GM23338 (cell line): ENCODE results near the gene IL22RA1. TPM values are rescaled to one million over a fixed set of nuclear protein-coding genes. Genes with fewer than 3 reads are reported as not detected.
A peak's percentile ranks its signal among the peaks of the same experiment; 100 is the strongest.

Experiments
- ATAC-seq: fragments of 200-7000 bp; cut with Tn5 transposase; 3 replicates; pipeline ENCODE4 v1.9.1; 2020
- DNase-seq: peaks from one replicate; pipeline ENCODE4 v3.0.0-alpha.2; 2015; ENCODE audit warnings: low spot score
- H2AFZ ChIP-seq: fragments of 200-600 bp; sonication (generic); 2 replicates; pipeline ENCODE4 v1.8.0; 2016; ENCODE audit warnings: antibody characterized with exemption, mild to moderate bottlenecking, moderate library complexity
- H3F3A ChIP-seq: fragments of 200-600 bp; sonication (generic); replicated peaks from 2 replicates; pipeline ENCODE4 v1.8.0; 2017; ENCODE audit warnings: antibody characterized with exemption, mixed run types, low read depth
- H3K27ac ChIP-seq: fragments of 200-600 bp; sonication (generic); 2 replicates; pipeline ENCODE4 v1.6.1; 2016; ENCODE audit warnings: low read depth
- H3K27me3 ChIP-seq: fragments of 200-600 bp; sonication (generic); 2 replicates; pipeline ENCODE4 v1.8.0; 2016; ENCODE audit warnings: mild to moderate bottlenecking, mixed run types, moderate library complexity; ENCODE audit not compliant: insufficient read depth
- H3K36me3 ChIP-seq: fragments of 200-600 bp; sonication (generic); 2 replicates; pipeline ENCODE4 v1.8.0; 2016; ENCODE audit warnings: mild to moderate bottlenecking; ENCODE audit not compliant: insufficient read depth
- H3K4me1 ChIP-seq: fragments of 200-600 bp; sonication (generic); 2 replicates; pipeline ENCODE4 v1.8.0; 2016; ENCODE audit warnings: mild to moderate bottlenecking, moderate library complexity; ENCODE audit not compliant: insufficient read depth
- H3K4me2 ChIP-seq: fragments of 200-600 bp; sonication (generic); 2 replicates; pipeline ENCODE4 v1.7.1; 2017; ENCODE audit warnings: mixed run types
- H3K4me3 ChIP-seq: fragments of 200-600 bp; sonication (generic); 2 replicates; pipeline ENCODE4 v1.6.1; 2016; ENCODE audit warnings: mixed run types
- H3K79me2 ChIP-seq: fragments of 200-600 bp; sonication (generic); replicated peaks from 2 replicates; pipeline ENCODE4 v1.8.0; 2017; ENCODE audit warnings: mild to moderate bottlenecking; ENCODE audit not compliant: insufficient read depth
- H3K9me2 ChIP-seq: fragments of 200-600 bp; sonication (generic); 2 replicates; pipeline ENCODE4 v1.8.0; 2017; ENCODE audit not compliant: insufficient read depth
- H4K20me1 ChIP-seq: fragments of 200-600 bp; sonication (generic); replicated peaks from 2 replicates; pipeline ENCODE4 v1.8.0; 2017; ENCODE audit warnings: mild to moderate bottlenecking; ENCODE audit not compliant: insufficient read depth
- H3K27ac Mint-ChIP-seq: 2 replicates; pipeline ENCODE4 v1.8.0; 2020; ENCODE audit warnings: inconsistent platforms, mild to moderate bottlenecking, moderate library complexity, mixed read lengths
- H3K27me3 Mint-ChIP-seq: 3 replicates; pipeline ENCODE4 v1.8.0; 2022; ENCODE audit warnings: low read depth, mild to moderate bottlenecking, moderate library complexity, mixed read lengths, inconsistent platforms; ENCODE audit not compliant: insufficient read depth, poor library complexity
- H3K36me3 Mint-ChIP-seq: 3 replicates; pipeline ENCODE4 v1.8.0; 2021; ENCODE audit warnings: low read depth, mild to moderate bottlenecking, inconsistent platforms, moderate library complexity, mixed read lengths
- H3K4me1 Mint-ChIP-seq: 3 replicates; pipeline ENCODE4 v1.8.0; 2020; ENCODE audit warnings: mild to moderate bottlenecking, inconsistent platforms, mixed read lengths
- H3K4me3 Mint-ChIP-seq: 3 replicates; pipeline ENCODE4 v1.8.0; 2021; ENCODE audit warnings: moderate library complexity, mild to moderate bottlenecking, inconsistent platforms, mixed read lengths
- H3K9me3 Mint-ChIP-seq: 3 replicates; pipeline ENCODE4 v1.8.0; 2020; ENCODE audit warnings: moderate library complexity, mild to moderate bottlenecking, inconsistent platforms, mixed read lengths
- CREB1 ChIP-seq: fragments of 250-450 bp; sonication (Bioruptor Pico); IDR thresholded peaks from 2 replicates; pipeline ENCODE4 v1.5.0; 2020; ENCODE audit warnings: low read depth, mild to moderate bottlenecking, moderate library complexity
- EZH2 ChIP-seq: fragments of 200-600 bp; sonication (generic); IDR thresholded peaks from one replicate; pipeline ENCODE4 v1.8.0; 2017; ENCODE audit warnings: antibody characterized with exemption, mild to moderate bottlenecking, low read depth; ENCODE audit not compliant: unreplicated experiment
- JUNB ChIP-seq: IDR thresholded peaks from one replicate; pipeline ENCODE4 v1.6.1; 2016; ENCODE audit warnings: antibody characterized with exemption; ENCODE audit not compliant: unreplicated experiment
- NANOG ChIP-seq: IDR thresholded peaks from 2 replicates; pipeline ENCODE4 v1.6.1; 2016; ENCODE audit warnings: antibody characterized with exemption, borderline replicate concordance
- POLR2AphosphoS5 ChIP-seq: IDR thresholded peaks from 2 replicates; pipeline ENCODE4 v1.6.1; 2016; ENCODE audit warnings: antibody characterized with exemption, low read depth
- REST ChIP-seq: IDR thresholded peaks from one replicate; pipeline ENCODE4 v1.6.1; 2018; ENCODE audit warnings: antibody characterized with exemption; ENCODE audit not compliant: unreplicated experiment
- STAT1 ChIP-seq: IDR thresholded peaks from one replicate; pipeline ENCODE4 v1.6.1; 2016; ENCODE audit warnings: antibody characterized with exemption; ENCODE audit not compliant: unreplicated experiment
- ZNF331 ChIP-seq: fragments of 250-450 bp; sonication (Bioruptor Pico); IDR thresholded peaks from 2 replicates; pipeline ENCODE4 v1.5.0; 2020; ENCODE audit warnings: low read depth, mild to moderate bottlenecking, moderate library complexity
- polyA plus RNA-seq: library from polyadenylated mRNA; unstranded; fragments of >200 nt; fragmentation: Nextera tagmentation; extraction: Ambion mirVana; gene quantifications from 2 replicates; pipeline ENCODE4 v1.2.1, GENCODE V29; 2016
- total RNA-seq: library from RNA; depleted of rRNA; stranded (reverse); fragments of >200 nt; shearing (Covaris generic); gene quantifications from 2 replicates; pipeline ENCODE4 v1.2.3, GENCODE V29; 2014
- TF ChIP-seq, protein P1 (sequence below), 2 experiments: fragments of 200-600 bp in 1 of 2; sonication (generic) in 1 of 2; conservative IDR thresholded peaks; 2 replicates each; pipeline versions ENCODE4 v1.5.1 to v1.6.1; 2016 to 2017; ENCODE audit warnings: antibody characterized with exemption in 2 of 2, low read depth in 2 of 2, mild to moderate bottlenecking in 2 of 2, moderate library complexity in 1 of 2

Gene IL22RA1
- total and polyA plus RNA-seq, 2 experiments from 2014 or later: 0.11 to 0.28 TPM

- H3K9me3 Mint-ChIP-seq: no peaks in the 10 kb centered on the region
- peaks cover 8% of the 10 kb centered on the region for H3K27me3 Mint-ChIP-seq
- Histone ChIP-seq H3F3A (no peaks in the 10 kb centered on the region), H3K9me2 (no peaks in the 10 kb centered on the region), H3K27me3 (no peaks in the 10 kb centered on the region), H3K4me1 (peaks cover 10% of the 10 kb centered on the region; the same call in 1 of the 2 replicates), H3K27ac (no peak overlapping the region), H3K36me3 (no peaks in the 10 kb centered on the region), H3K4me2 (no peak overlapping the region), H4K20me1 (no peaks in the 10 kb centered on the region), H3K4me3 (no peak overlapping the region), H2AFZ (no peak overlapping the region), H3K79me2 (no peaks in the 10 kb centered on the region)
- TF ChIP-seq STAT1 (no peak), JUNB (no peak)
- H3K36me3 Mint-ChIP-seq: no peaks in the 10 kb centered on the region
- no peak overlapping the region for H3K4me3 Mint-ChIP-seq
- ATAC-seq (no peak), DNase-seq (no peak)
- peaks cover 15% of the 10 kb centered on the region for H3K4me1 Mint-ChIP-seq
- no peak overlapping the region for H3K27ac Mint-ChIP-seq
Measured at GRCh38 chr1:24080131-24080530, 62.8 kb downstream of the IL22RA1 start.

GRCh38 chr1:24077278-24077978 lies 65.5 kb downstream of the IL22RA1 start:
- peak overlapping the region; percentile 56; the same call in 1 of the 2 replicates for H2AFZ ChIP-seq
- H4K20me1 ChIP-seq: no peaks in the 10 kb centered on the region
- H3K27me3 ChIP-seq: no peaks in the 10 kb centered on the region
- no peaks in the 10 kb centered on the region for H3F3A ChIP-seq
- H3K79me2 ChIP-seq: no peaks in the 10 kb centered on the region
- peaks cover 10% of the 10 kb centered on the region; the same call in 1 of the 2 replicates for H3K4me1 ChIP-seq
- H3K27ac ChIP-seq: no peak overlapping the region
- no peak for TF ChIP-seq EZH2
- no peak for TF ChIP-seq STAT1
- no peak for TF ChIP-seq ZNF331 (CRISPR knock-in tag)
- TF ChIP-seq CREB1 (CRISPR knock-in tag): no peak
- Mint-ChIP-seq H3K9me3 (no peaks in the 10 kb centered on the region), H3K4me3 (no peak overlapping the region), H3K4me1 (peaks cover 15% of the 10 kb centered on the region), H3K27ac (no peak overlapping the region), H3K36me3 (no peaks in the 10 kb centered on the region), H3K27me3 (peaks cover 5% of the 10 kb centered on the region)
- no peak for DNase-seq
- no peak for ATAC-seq
- H3K9me2 ChIP-seq: no peaks in the 10 kb centered on the region
- H3K4me2 ChIP-seq: no peak overlapping the region
- H3K4me3 ChIP-seq: no peak overlapping the region
- H3K36me3 ChIP-seq: no peaks in the 10 kb centered on the region

- Histone ChIP-seq H3K27me3 (no peaks in the 10 kb centered on the region), H3K79me2 (no peaks in the 10 kb centered on the region), H4K20me1 (no peaks in the 10 kb centered on the region), H3K36me3 (no peaks in the 10 kb centered on the region), H3K4me3 (no peak overlapping the region), H3F3A (no peaks in the 10 kb centered on the region), H3K27ac (no peak overlapping the region), H2AFZ (no peak overlapping the region; the same call in 1 of the 2 replicates), H3K9me2 (no peaks in the 10 kb centered on the region), H3K4me1 (peaks cover 14% of the 10 kb centered on the region), H3K4me2 (no peak overlapping the region)
- H3K27me3 Mint-ChIP-seq: peaks cover 5% of the 10 kb centered on the region
- H3K36me3 Mint-ChIP-seq: no peaks in the 10 kb centered on the region
- no peaks in the 10 kb centered on the region for H3K9me3 Mint-ChIP-seq
- ATAC-seq: no peak
- peaks cover 22% of the 10 kb centered on the region for H3K4me1 Mint-ChIP-seq
- H3K27ac Mint-ChIP-seq: no peak overlapping the region
- no peak overlapping the region for H3K4me3 Mint-ChIP-seq
- DNase-seq: no peak
- TF ChIP-seq EZH2: no peak
- TF ChIP-seq, protein P1, sequence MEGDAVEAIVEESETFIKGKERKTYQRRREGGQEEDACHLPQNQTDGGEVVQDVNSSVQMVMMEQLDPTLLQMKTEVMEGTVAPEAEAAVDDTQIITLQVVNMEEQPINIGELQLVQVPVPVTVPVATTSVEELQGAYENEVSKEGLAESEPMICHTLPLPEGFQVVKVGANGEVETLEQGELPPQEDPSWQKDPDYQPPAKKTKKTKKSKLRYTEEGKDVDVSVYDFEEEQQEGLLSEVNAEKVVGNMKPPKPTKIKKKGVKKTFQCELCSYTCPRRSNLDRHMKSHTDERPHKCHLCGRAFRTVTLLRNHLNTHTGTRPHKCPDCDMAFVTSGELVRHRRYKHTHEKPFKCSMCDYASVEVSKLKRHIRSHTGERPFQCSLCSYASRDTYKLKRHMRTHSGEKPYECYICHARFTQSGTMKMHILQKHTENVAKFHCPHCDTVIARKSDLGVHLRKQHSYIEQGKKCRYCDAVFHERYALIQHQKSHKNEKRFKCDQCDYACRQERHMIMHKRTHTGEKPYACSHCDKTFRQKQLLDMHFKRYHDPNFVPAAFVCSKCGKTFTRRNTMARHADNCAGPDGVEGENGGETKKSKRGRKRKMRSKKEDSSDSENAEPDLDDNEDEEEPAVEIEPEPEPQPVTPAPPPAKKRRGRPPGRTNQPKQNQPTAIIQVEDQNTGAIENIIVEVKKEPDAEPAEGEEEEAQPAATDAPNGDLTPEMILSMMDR (conservative IDR thresholded peaks at IDR 0.05; ENCODE audit: low read depth in 2 of 2): no peak
- TF ChIP-seq REST: no peak
- TF ChIP-seq NANOG: no peak
- TF ChIP-seq ZNF331 (CRISPR knock-in tag): no peak
- no peak for TF ChIP-seq POLR2AphosphoS5
Measured at GRCh38 chr1:24075946-24076345, 67.0 kb downstream of the IL22RA1 start.
